C4-2B (cell line): ENCODE results near the gene RLBP1.

Source experiments
- H3K27ac ChIP-seq: fragments of 450-650 bp; 2 replicates; pipeline ENCODE4 v1.5.1; 2017
- ZFX ChIP-seq: fragments of 450-650 bp; IDR thresholded peaks from 2 replicates; pipeline ENCODE4 v1.6.1; 2017
- TF ChIP-seq, protein P1 (sequence below): fragments of 450-650 bp; conservative IDR thresholded peaks from 2 replicates; pipeline ENCODE4 v1.5.1; 2017; ENCODE audit warnings: mild to moderate bottlenecking

RLBP1 gene

DNA sequence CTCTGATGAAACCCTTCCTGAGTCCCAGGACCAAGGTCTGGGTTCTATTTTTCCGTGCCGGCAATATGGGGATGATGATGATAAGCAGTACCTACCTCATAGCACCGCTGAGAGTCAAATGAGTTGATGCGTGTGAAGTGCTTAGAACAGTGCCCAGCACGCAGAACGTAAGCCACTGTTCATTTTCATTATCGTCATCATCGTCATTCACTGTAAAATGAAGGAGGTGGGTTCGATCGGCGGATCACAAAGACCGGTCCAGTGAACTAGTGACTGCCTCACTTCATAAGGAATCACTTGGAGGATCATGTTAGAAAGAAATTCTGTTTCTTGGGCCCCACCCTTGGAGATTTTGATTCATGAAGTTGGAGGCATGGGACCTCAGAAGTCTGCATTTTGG, 44.3 kb downstream of the RLBP1 start:
- peak overlapping the region; percentile 22; the same call in 1 of the 2 replicates for H3K27ac ChIP-seq

DNA sequence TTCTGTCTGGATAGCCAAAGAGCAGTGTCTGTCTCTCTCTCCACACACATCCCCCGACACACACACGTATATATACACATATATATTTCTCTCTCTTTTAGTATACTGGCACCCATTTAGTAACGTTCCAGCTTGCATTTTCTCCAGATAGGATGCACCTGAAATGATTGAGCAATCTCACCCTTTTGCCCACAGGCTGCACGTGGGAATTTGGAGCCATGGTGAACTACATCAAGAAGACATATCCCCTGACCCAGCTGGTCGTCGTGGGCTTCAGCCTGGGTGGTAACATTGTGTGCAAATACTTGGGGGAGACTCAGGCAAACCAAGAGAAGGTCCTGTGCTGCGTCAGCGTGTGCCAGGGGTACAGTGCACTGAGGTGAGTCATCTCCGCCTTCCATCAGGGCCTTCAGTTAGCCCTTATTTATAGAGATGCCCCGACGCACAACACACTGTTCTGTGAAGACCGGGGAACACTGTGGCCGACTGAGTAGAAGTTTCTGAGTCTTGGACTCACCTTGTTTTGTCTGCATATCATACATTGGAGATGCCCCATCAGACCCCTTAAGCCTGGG, 45.7 kb downstream of the RLBP1 start:
- TF ChIP-seq ZFX, result no peak
- TF ChIP-seq, protein P1, sequence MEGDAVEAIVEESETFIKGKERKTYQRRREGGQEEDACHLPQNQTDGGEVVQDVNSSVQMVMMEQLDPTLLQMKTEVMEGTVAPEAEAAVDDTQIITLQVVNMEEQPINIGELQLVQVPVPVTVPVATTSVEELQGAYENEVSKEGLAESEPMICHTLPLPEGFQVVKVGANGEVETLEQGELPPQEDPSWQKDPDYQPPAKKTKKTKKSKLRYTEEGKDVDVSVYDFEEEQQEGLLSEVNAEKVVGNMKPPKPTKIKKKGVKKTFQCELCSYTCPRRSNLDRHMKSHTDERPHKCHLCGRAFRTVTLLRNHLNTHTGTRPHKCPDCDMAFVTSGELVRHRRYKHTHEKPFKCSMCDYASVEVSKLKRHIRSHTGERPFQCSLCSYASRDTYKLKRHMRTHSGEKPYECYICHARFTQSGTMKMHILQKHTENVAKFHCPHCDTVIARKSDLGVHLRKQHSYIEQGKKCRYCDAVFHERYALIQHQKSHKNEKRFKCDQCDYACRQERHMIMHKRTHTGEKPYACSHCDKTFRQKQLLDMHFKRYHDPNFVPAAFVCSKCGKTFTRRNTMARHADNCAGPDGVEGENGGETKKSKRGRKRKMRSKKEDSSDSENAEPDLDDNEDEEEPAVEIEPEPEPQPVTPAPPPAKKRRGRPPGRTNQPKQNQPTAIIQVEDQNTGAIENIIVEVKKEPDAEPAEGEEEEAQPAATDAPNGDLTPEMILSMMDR, result no peak
- no peak overlapping the region; the same call in 1 of the 2 replicates for H3K27ac ChIP-seq

More for the DNA sequence above, 44.3 kb downstream of the RLBP1 start:
- TF ChIP-seq, protein P1, result no peak
- no peak for TF ChIP-seq ZFX

DNA sequence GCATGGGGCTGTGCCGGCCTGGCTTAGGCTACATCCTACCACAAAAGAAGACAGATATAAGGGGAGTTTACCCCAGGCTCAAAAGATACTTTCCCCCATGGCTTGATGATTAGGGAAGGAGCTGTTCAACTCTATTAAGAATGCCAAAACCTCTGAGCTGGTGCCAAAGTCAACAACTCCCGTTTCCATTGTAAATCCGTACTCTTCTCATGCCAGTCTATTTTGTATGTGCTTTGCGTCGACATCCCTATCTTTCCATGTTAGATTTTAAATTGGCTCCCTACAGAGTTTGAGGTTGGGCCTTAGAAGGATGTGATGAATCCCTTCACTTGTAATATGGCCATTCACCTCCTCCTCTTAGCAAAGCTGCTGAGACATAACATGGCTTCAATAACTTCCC, 46.9 kb downstream of the RLBP1 start:
- peak overlapping the region; percentile 18; the same call in 1 of the 2 replicates for H3K27ac ChIP-seq
- TF ChIP-seq, protein P1, result no peak

DNA sequence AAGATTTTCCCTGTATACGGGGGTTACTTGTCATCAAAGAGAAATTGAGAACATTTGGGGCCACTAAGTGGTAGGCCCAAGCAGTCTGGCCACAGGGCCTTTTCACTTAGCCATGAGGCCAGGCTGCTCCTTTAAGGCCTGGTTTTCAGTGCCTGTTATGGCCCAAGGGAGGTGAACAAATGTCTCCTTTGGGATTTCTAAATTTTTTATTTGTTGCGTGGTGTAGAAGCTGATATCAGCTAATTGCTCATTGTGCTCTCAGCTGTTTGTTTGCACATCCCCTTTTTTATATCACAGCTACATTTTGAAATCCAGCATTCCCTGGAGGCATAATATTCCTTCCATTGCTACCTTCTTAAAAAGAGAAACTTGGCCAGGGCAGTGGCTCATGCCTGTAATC, 48.5 kb downstream of the RLBP1 start:
- no peak for TF ChIP-seq ZFX
- TF ChIP-seq, protein P1, result no peak
- peak overlapping the region; percentile 48 for H3K27ac ChIP-seq

DNA sequence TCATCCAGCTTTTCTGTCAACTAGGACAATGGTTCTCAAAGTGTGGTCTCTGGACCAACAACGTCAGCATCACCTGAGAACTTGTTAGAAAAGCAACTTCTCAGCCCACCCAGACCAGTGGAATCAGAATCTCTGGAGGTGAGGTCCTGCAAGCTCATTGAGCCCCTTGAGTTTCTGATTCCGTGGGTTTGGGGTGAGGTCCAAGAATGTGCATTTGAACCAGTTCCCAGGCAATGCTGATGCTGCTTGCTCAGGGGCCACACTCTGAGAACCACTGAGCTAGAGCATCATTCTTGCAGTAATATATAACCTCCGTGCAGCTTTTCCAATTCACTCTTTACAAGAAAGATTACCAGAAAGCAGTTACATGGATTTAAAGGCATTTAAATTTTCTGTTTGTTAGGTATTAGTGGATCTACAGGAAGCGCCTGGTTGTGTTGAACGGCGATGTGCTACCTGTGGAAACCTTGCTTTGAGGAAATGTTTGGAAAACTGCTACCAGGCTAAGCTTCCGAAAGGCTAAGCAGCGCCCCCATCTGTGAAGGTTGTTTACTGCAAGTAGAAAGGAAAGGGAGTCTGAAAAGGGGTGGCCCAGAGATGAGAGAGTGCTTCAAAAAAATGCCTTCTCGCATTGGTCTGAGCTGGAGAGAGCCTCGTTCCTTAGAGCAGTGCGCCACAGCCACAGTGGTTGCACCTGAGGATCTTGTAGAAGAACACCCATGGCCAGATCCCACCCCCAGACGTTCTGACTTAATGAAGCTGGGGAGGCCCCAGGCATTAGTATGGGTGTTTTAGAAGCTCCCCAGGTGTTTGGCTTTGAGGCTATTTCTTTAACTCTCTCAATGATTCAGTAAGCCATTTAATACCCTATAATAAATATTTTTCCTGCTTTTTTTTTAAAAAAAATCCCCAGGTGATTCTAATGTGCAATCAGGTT, 50.0 kb downstream of the RLBP1 start:
- H3K27ac ChIP-seq, result no peak overlapping the region
- TF ChIP-seq, protein P1, result peak; percentile 84
- no peak for TF ChIP-seq ZFX

DNA sequence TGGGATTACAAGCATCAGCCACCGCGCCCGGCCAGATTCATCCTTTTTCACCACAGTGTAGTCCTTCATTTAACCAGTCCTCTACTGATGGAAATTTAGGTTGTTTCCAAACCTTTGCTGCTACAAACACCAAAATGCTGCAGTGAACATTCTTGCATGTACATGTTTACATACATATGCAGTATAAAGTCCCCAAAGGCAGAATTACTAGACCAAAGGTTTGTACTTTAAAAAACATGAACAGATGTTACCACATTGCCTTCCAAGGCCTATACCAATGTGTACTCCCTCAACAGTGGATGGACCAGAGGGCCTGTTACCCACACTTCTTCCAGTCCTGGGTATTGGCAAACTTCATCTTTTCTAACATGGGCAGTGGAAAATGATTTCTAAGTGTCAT, 51.0 kb downstream of the RLBP1 start:
- H3K27ac ChIP-seq, result no peak overlapping the region

More for the DNA sequence above, 51.0 kb downstream of the RLBP1 start:
- TF ChIP-seq, protein P1, result no peak
- no peak for TF ChIP-seq ZFX
